SK-N-MC (cell line): ENCODE measurements around the gene CSTF1.

Experiments used
- EZH2 ChIP-seq: fragments of 200-600 bp; sonication (generic); IDR thresholded peaks from one replicate; pipeline ENCODE4 v1.6.1; 2017; ENCODE audit warnings: antibody characterized with exemption
- FOXP2 ChIP-seq: optimal IDR thresholded peaks from 2 replicates; pipeline ENCODE3; 2011; ENCODE audit warnings: mild to moderate bottlenecking, moderate library complexity; ENCODE audit not compliant: insufficient read depth; ENCODE audit errors: extremely low read length, control extremely low read depth
- POLR2AphosphoS5 ChIP-seq: IDR thresholded peaks from 2 replicates; pipeline ENCODE4 v1.6.1; 2012; ENCODE audit warnings: mild to moderate bottlenecking, low read depth, low read length, borderline replicate concordance

DNA sequence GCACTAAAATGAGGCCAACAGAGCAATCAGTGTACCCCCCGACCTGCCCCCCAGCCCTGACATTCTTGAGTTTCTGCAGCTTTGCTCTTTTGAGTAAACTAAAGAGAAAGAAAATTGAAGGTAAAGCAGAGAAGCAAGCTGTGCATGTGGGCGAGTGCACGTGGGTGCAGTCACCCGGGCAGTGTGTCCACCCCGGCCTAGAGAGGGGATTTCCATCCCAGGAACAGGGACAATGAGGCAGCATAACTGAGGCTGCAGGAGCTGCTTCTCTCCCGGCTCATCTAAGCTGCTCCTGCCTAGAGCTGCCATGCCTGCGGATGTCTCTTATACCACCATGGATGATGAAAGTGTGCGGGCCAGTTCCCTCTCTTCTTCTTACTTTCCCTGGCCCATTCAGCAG is 36.4 kb downstream of the CSTF1 start:
- TF ChIP-seq EZH2 = no peak
- no peak for TF ChIP-seq POLR2AphosphoS5
- no peak for TF ChIP-seq FOXP2
